SU-DHL-6 (cell line): ENCODE data around the gene SLC25A13.

Source experiments
- H2AFZ ChIP-seq: fragments of 200-600 bp; sonication (generic); 2 replicates; pipeline ENCODE4 v1.6.1; 2014; ENCODE audit warnings: low read depth, mild to moderate bottlenecking, moderate library complexity, mixed read lengths, antibody characterized with exemption, low read length; ENCODE audit not compliant: severe bottlenecking
- H3F3A ChIP-seq: fragments of 200-600 bp; shearing (Covaris generic); 2 replicates; pipeline ENCODE4 v1.6.0; 2016; ENCODE audit warnings: antibody characterized with exemption, mild to moderate bottlenecking; ENCODE audit not compliant: insufficient read depth
- H3K27ac ChIP-seq: fragments of 200-600 bp; sonication (generic); 2 replicates; pipeline ENCODE4 v1.5.1; 2016; ENCODE audit warnings: low read depth, mild to moderate bottlenecking, low read length, moderate library complexity, mixed read lengths
- H3K27me3 ChIP-seq: fragments of 200-600 bp; sonication (generic), shearing (Covaris generic); 2 replicates; pipeline ENCODE4 v1.6.0; 2014; ENCODE audit warnings: mild to moderate bottlenecking, low read length
- H3K36me3 ChIP-seq: fragments of 200-600 bp; sonication (generic); 2 replicates; pipeline ENCODE4 v1.6.1; 2014; ENCODE audit warnings: mild to moderate bottlenecking, low read length, mixed read lengths
- H3K4me2 ChIP-seq: fragments of 300-600, 200-600 bp; shearing (Covaris generic), sonication (generic); 2 replicates; pipeline ENCODE4 v1.6.0; 2014; ENCODE audit warnings: low read length, low read depth, mild to moderate bottlenecking; ENCODE audit not compliant: poor library complexity, severe bottlenecking
- H3K4me3 ChIP-seq: fragments of 200-600 bp; sonication (generic); 2 replicates; pipeline ENCODE4 v1.5.1; 2014; ENCODE audit warnings: antibody characterized with exemption, low read length, mild to moderate bottlenecking, mixed read lengths; ENCODE audit not compliant: insufficient read depth, poor library complexity, severe bottlenecking
- H3K79me2 ChIP-seq: fragments of 200-600 bp; sonication (generic); 2 replicates; pipeline ENCODE4 v1.6.1; 2014; ENCODE audit warnings: mild to moderate bottlenecking, low read length, moderate library complexity; ENCODE audit not compliant: insufficient read depth
- H3K9ac ChIP-seq: fragments of 200-600 bp; sonication (generic); 2 replicates; pipeline ENCODE4 v1.7.0; 2014; ENCODE audit warnings: mild to moderate bottlenecking, low read length
- H3K9me2 ChIP-seq: fragments of 200-600 bp; sonication (generic); replicated peaks from 2 replicates; pipeline ENCODE4 v1.6.1; 2014; ENCODE audit warnings: low read length; ENCODE audit not compliant: insufficient read depth
- H3K9me3 ChIP-seq: fragments of 200-600 bp; sonication (generic); 2 replicates; pipeline ENCODE4 v1.6.1; 2014; ENCODE audit warnings: low read length, mixed read lengths; ENCODE audit not compliant: insufficient read depth
- H4K20me1 ChIP-seq: fragments of 200-600 bp; sonication (generic); 2 replicates; pipeline ENCODE4 v1.6.1; 2014; ENCODE audit warnings: low read depth, mild to moderate bottlenecking, antibody characterized with exemption, low read length, moderate library complexity, mixed read lengths
- CTCF ChIP-seq: fragments of 200-600 bp; sonication (generic); IDR thresholded peaks from one replicate; pipeline ENCODE4 v1.5.1; 2017; ENCODE audit warnings: antibody characterized with exemption, mild to moderate bottlenecking, low read length, moderate library complexity; ENCODE audit not compliant: insufficient read depth, poor library complexity, severe bottlenecking
- EZH2phosphoT487 ChIP-seq: fragments of 200-600 bp; sonication (generic), shearing (Covaris generic); conservative IDR thresholded peaks from 2 replicates; pipeline ENCODE4 v1.6.1; 2018; ENCODE audit warnings: mild to moderate bottlenecking, antibody characterized with exemption, low read length, moderate library complexity, mixed read lengths

SLC25A13 gene

GRCh38 chr7:96151889-96152288 lies 170.0 kb downstream of the SLC25A13 start:
- Histone ChIP-seq H2AFZ (no peak overlapping the region), H3K27me3 (no peaks in the 10 kb centered on the region), H3K4me2 (no peak overlapping the region), H3K9ac (no peak overlapping the region), H3K9me3 (no peaks in the 10 kb centered on the region), H3K27ac (no peak overlapping the region), H4K20me1 (no peaks in the 10 kb centered on the region), H3K36me3 (no peaks in the 10 kb centered on the region), H3K9me2 (no peaks in the 10 kb centered on the region), H3K4me3 (no peak overlapping the region), H3F3A (no peaks in the 10 kb centered on the region), H3K79me2 (no peaks in the 10 kb centered on the region)
- TF ChIP-seq CTCF (no peak), EZH2phosphoT487 (no peak)

GRCh38 chr7:96144260-96144526 lies 177.7 kb downstream of the SLC25A13 start:
- no peaks in the 10 kb centered on the region for H3K27me3 ChIP-seq
- no peaks in the 10 kb centered on the region for H3K9me3 ChIP-seq
- no peak for TF ChIP-seq EZH2phosphoT487
- TF ChIP-seq CTCF, result no peak
- H3K9me2 ChIP-seq, result no peaks in the 10 kb centered on the region
- no peak overlapping the region for H3K27ac ChIP-seq
- no peak overlapping the region for H3K9ac ChIP-seq
- H3F3A ChIP-seq, result no peaks in the 10 kb centered on the region
- H3K36me3 ChIP-seq, result peaks cover 23% of the 10 kb centered on the region; the same call in 1 of the 2 replicates
- no peak overlapping the region for H3K4me3 ChIP-seq
- H2AFZ ChIP-seq, result no peak overlapping the region
- no peaks in the 10 kb centered on the region for H4K20me1 ChIP-seq
- no peak overlapping the region for H3K4me2 ChIP-seq
- H3K79me2 ChIP-seq, result no peaks in the 10 kb centered on the region

- Histone ChIP-seq H3K79me2 (no peaks in the 10 kb centered on the region), H3K9ac (no peak overlapping the region), H3K4me3 (no peak overlapping the region), H3K36me3 (peaks cover 23% of the 10 kb centered on the region; the same call in 1 of the 2 replicates), H4K20me1 (no peaks in the 10 kb centered on the region), H3F3A (no peaks in the 10 kb centered on the region), H3K27me3 (no peaks in the 10 kb centered on the region), H3K4me2 (no peak overlapping the region), H3K27ac (no peak overlapping the region), H3K9me3 (no peaks in the 10 kb centered on the region), H2AFZ (no peak overlapping the region), H3K9me2 (no peaks in the 10 kb centered on the region)
- TF ChIP-seq EZH2phosphoT487 (no peak), CTCF (no peak)
Observed at GRCh38 chr7:96143495-96144259, 178.2 kb downstream of the SLC25A13 start.
